Karpas-422 (cell line): Measurements from ENCODE around the gene TGFA. TPM values are rescaled to one million over a fixed set of nuclear protein-coding genes. Genes with fewer than 3 reads are reported as not detected.

Experiments used
- DNase-seq: peaks from one replicate; pipeline ENCODE4 v3.0.0-alpha.2; 2015
- H2AFZ ChIP-seq: fragments of 200-600 bp; sonication (generic); 2 replicates; pipeline ENCODE4 v1.6.1; 2014; ENCODE audit warnings: antibody characterized with exemption, low read length, mixed read lengths
- H3K27ac ChIP-seq: fragments of 200-600 bp; sonication (generic); 2 replicates; pipeline ENCODE4 v1.5.1; 2014; ENCODE audit warnings: mild to moderate bottlenecking, low read length, moderate library complexity
- H3K27me3 ChIP-seq: fragments of 200-600 bp; sonication (generic); 2 replicates; pipeline ENCODE4 v1.6.1; 2014; ENCODE audit warnings: low read length, mixed read lengths
- H3K36me3 ChIP-seq: fragments of 200-600 bp; sonication (generic); 2 replicates; pipeline ENCODE4 v1.6.1; 2014; ENCODE audit warnings: low read length, mixed read lengths; ENCODE audit not compliant: insufficient read depth
- H3K4me1 ChIP-seq: fragments of 200-600 bp; sonication (generic); 2 replicates; pipeline ENCODE4 v1.6.1; 2014; ENCODE audit warnings: mild to moderate bottlenecking, low read length, mixed read lengths
- H3K4me2 ChIP-seq: fragments of 200-600 bp; sonication (generic); 2 replicates; pipeline ENCODE4 v1.6.1; 2014; ENCODE audit warnings: low read length, low read depth, mild to moderate bottlenecking; ENCODE audit not compliant: poor library complexity, severe bottlenecking
- H3K4me3 ChIP-seq: fragments of 200-600 bp; sonication (generic); 2 replicates; pipeline ENCODE4 v1.5.1; 2014; ENCODE audit warnings: mild to moderate bottlenecking, antibody characterized with exemption, low read length, mixed read lengths
- H3K79me2 ChIP-seq: fragments of 200-600 bp; sonication (generic); 2 replicates; pipeline ENCODE4 v1.6.1; 2014; ENCODE audit warnings: mild to moderate bottlenecking, low read length, mixed read lengths
- H3K9ac ChIP-seq: fragments of 200-600 bp; sonication (generic); 2 replicates; pipeline ENCODE4 v1.6.0; 2014; ENCODE audit warnings: low read length
- H3K9me2 ChIP-seq: fragments of 200-600 bp; sonication (generic), shearing (Covaris generic); replicated peaks from 2 replicates; pipeline ENCODE4 v1.6.0; 2014; ENCODE audit warnings: mild to moderate bottlenecking, low read length, moderate library complexity; ENCODE audit not compliant: insufficient read depth
- H3K9me3 ChIP-seq: fragments of 300-700, 200-600 bp; sonication (generic); 2 replicates; pipeline ENCODE4 v1.6.1; 2014; ENCODE audit warnings: low read length, mixed read lengths
- H4K20me1 ChIP-seq: fragments of 200-600 bp; sonication (generic); 2 replicates; pipeline ENCODE4 v1.6.1; 2014; ENCODE audit warnings: mild to moderate bottlenecking, antibody characterized with exemption, low read length, low read depth; ENCODE audit not compliant: insufficient read depth
- total RNA-seq: library from RNA; depleted of rRNA; stranded (reverse); fragments of >200 nt; shearing (Covaris generic); gene quantifications from 2 replicates; pipeline ENCODE4 v1.2.3, GENCODE V29; 2014; ENCODE audit warnings: low replicate concordance

The TGFA gene
- total RNA-seq, 1 experiment from 2014 or later = not detected

- DNase-seq = no peak
- H2AFZ ChIP-seq = no peak overlapping the region
- no peaks in the 10 kb centered on the region for H3K79me2 ChIP-seq
Observed at GRCh38 chr2:70535573-70535972, 18.1 kb downstream of the TGFA start.

GRCh38 chr2:70534183-70534836 is 19.3 kb downstream of the TGFA start:
- DNase-seq = no peak
- Histone ChIP-seq H3K9me3 (no peaks in the 10 kb centered on the region), H3K4me2 (no peak overlapping the region), H3K36me3 (no peaks in the 10 kb centered on the region), H3K9ac (no peak overlapping the region), H3K27me3 (peaks cover 3% of the 10 kb centered on the region; the same call in 1 of the 2 replicates), H3K4me1 (no peaks in the 10 kb centered on the region), H3K9me2 (no peaks in the 10 kb centered on the region), H3K27ac (no peak overlapping the region), H3K4me3 (no peak overlapping the region), H4K20me1 (no peaks in the 10 kb centered on the region), H2AFZ (no peak overlapping the region), H3K79me2 (no peaks in the 10 kb centered on the region)

More at GRCh38 chr2:70535573-70535972, 18.1 kb downstream of the TGFA start:
- H3K4me3 ChIP-seq = no peak overlapping the region
- no peak overlapping the region for H3K27ac ChIP-seq
- H4K20me1 ChIP-seq = no peaks in the 10 kb centered on the region
- H3K4me2 ChIP-seq = no peak overlapping the region
- no peaks in the 10 kb centered on the region for H3K9me3 ChIP-seq
- H3K27me3 ChIP-seq = peaks cover 3% of the 10 kb centered on the region; the same call in 1 of the 2 replicates
- no peaks in the 10 kb centered on the region for H3K4me1 ChIP-seq
- H3K36me3 ChIP-seq = no peaks in the 10 kb centered on the region
- H3K9ac ChIP-seq = no peak overlapping the region
- no peaks in the 10 kb centered on the region for H3K9me2 ChIP-seq

GRCh38 chr2:70532244-70532935 is 21.2 kb downstream of the TGFA start:
- no peak overlapping the region for H3K9ac ChIP-seq
- no peak overlapping the region for H2AFZ ChIP-seq
- H3K4me3 ChIP-seq = no peak overlapping the region
- no peak for DNase-seq
- H3K4me2 ChIP-seq = no peak overlapping the region
- H3K79me2 ChIP-seq = no peaks in the 10 kb centered on the region
- H3K36me3 ChIP-seq = no peaks in the 10 kb centered on the region
- H3K27me3 ChIP-seq = peaks cover 3% of the 10 kb centered on the region; the same call in 1 of the 2 replicates
- no peaks in the 10 kb centered on the region for H3K9me3 ChIP-seq
- no peaks in the 10 kb centered on the region for H4K20me1 ChIP-seq
- no peaks in the 10 kb centered on the region for H3K4me1 ChIP-seq
- H3K9me2 ChIP-seq = no peaks in the 10 kb centered on the region
- H3K27ac ChIP-seq = no peak overlapping the region

GRCh38 chr2:70531419-70532086 is 22.1 kb downstream of the TGFA start:
- DNase-seq = no peak
- Histone ChIP-seq H3K27ac (no peak overlapping the region), H4K20me1 (no peaks in the 10 kb centered on the region), H3K27me3 (peaks cover 3% of the 10 kb centered on the region; the same call in 1 of the 2 replicates), H3K79me2 (no peaks in the 10 kb centered on the region), H3K9ac (no peak overlapping the region), H2AFZ (no peak overlapping the region), H3K9me2 (no peaks in the 10 kb centered on the region), H3K4me1 (no peaks in the 10 kb centered on the region), H3K36me3 (no peaks in the 10 kb centered on the region), H3K4me2 (no peak overlapping the region), H3K9me3 (no peaks in the 10 kb centered on the region), H3K4me3 (no peak overlapping the region)

- H3K4me2 ChIP-seq = no peak overlapping the region
Observed at GRCh38 chr2:70529610-70530009, 24.0 kb downstream of the TGFA start.

GRCh38 chr2:70528929-70529328 is 24.7 kb downstream of the TGFA start:
- H3K4me3 ChIP-seq = no peak overlapping the region
- H3K9ac ChIP-seq = no peak overlapping the region
- H3K27ac ChIP-seq = no peak overlapping the region
- no peaks in the 10 kb centered on the region for H3K9me3 ChIP-seq
- no peaks in the 10 kb centered on the region for H3K4me1 ChIP-seq
- H3K4me2 ChIP-seq = no peak overlapping the region
- peaks cover 3% of the 10 kb centered on the region; the same call in 1 of the 2 replicates for H3K27me3 ChIP-seq
- H4K20me1 ChIP-seq = no peaks in the 10 kb centered on the region
- no peaks in the 10 kb centered on the region for H3K36me3 ChIP-seq
- H2AFZ ChIP-seq = no peak overlapping the region
- DNase-seq = no peak
- H3K9me2 ChIP-seq = no peaks in the 10 kb centered on the region
- H3K79me2 ChIP-seq = no peaks in the 10 kb centered on the region

More at GRCh38 chr2:70529610-70530009, 24.0 kb downstream of the TGFA start:
- no peak overlapping the region for H3K27ac ChIP-seq
- no peak overlapping the region for H3K4me3 ChIP-seq
- H2AFZ ChIP-seq = no peak overlapping the region
- no peak for DNase-seq
- H4K20me1 ChIP-seq = no peaks in the 10 kb centered on the region
- no peaks in the 10 kb centered on the region for H3K79me2 ChIP-seq
- H3K9me2 ChIP-seq = no peaks in the 10 kb centered on the region
- H3K4me1 ChIP-seq = no peaks in the 10 kb centered on the region
- peaks cover 3% of the 10 kb centered on the region; the same call in 1 of the 2 replicates for H3K27me3 ChIP-seq
- no peaks in the 10 kb centered on the region for H3K9me3 ChIP-seq
- no peaks in the 10 kb centered on the region for H3K36me3 ChIP-seq
- H3K9ac ChIP-seq = no peak overlapping the region

- Histone ChIP-seq H4K20me1 (no peaks in the 10 kb centered on the region), H3K9me3 (no peaks in the 10 kb centered on the region), H3K9me2 (no peaks in the 10 kb centered on the region), H3K4me3 (no peak overlapping the region), H3K36me3 (no peaks in the 10 kb centered on the region), H3K4me2 (no peak overlapping the region), H3K4me1 (no peaks in the 10 kb centered on the region), H3K79me2 (no peaks in the 10 kb centered on the region), H3K9ac (no peak overlapping the region), H3K27ac (no peak overlapping the region), H3K27me3 (peaks cover 3% of the 10 kb centered on the region; the same call in 1 of the 2 replicates), H2AFZ (no peak overlapping the region)
- no peak for DNase-seq
Observed at GRCh38 chr2:70528276-70528675, 25.4 kb downstream of the TGFA start.

- H3K9me2 ChIP-seq = no peaks in the 10 kb centered on the region
- H3K4me1 ChIP-seq = no peaks in the 10 kb centered on the region
- no peak for DNase-seq
- H3K36me3 ChIP-seq = no peaks in the 10 kb centered on the region
- H3K27me3 ChIP-seq = peaks cover 3% of the 10 kb centered on the region; the same call in 1 of the 2 replicates
- no peaks in the 10 kb centered on the region for H3K9me3 ChIP-seq
- H3K9ac ChIP-seq = no peak overlapping the region
- no peak overlapping the region for H3K4me3 ChIP-seq
- H3K79me2 ChIP-seq = no peaks in the 10 kb centered on the region
- no peak overlapping the region for H3K27ac ChIP-seq
- no peak overlapping the region for H2AFZ ChIP-seq
- no peaks in the 10 kb centered on the region for H4K20me1 ChIP-seq
- no peak overlapping the region for H3K4me2 ChIP-seq
Observed at GRCh38 chr2:70527447-70528080, 26.1 kb downstream of the TGFA start.
